Stimulated activated naive CD8-positive, alpha-beta T cell treated with anti-CD3 and anti-CD28 coated beads, Interleukin-15, amount 100 ng/mL, for 72 hours (primary cell): ENCODE measurements around the gene FAM234B.
"Not testable (repeated sequence)": the region's sequence is repeated elsewhere in the genome, so short reads cannot be mapped to it uniquely, and the experiment has no call there.

Experiments
- ATAC-seq: fragments of 150-1000 bp; cut with Tn5 transposase; 2 replicates; pipeline ENCODE4 v1.10.0; 2021; ENCODE audit warnings: mild to moderate bottlenecking, moderate library complexity
- DNase-seq, 2 donors: peaks; one replicate each; pipeline ENCODE4 v3.0.0; 2021 to 2022
- H3K27ac Mint-ChIP-seq, 2 donors: one replicate each; pipeline ENCODE4 v1.8.0; 2022; ENCODE audit warnings: mild to moderate bottlenecking in 2 of 2, mixed read lengths in 2 of 2, moderate library complexity in 2 of 2
- H3K27me3 Mint-ChIP-seq: one replicate; pipeline ENCODE4 v1.8.0; 2022; ENCODE audit warnings: mixed read lengths
- H3K4me1 Mint-ChIP-seq: one replicate; pipeline ENCODE4 v1.8.0; 2022; ENCODE audit warnings: mild to moderate bottlenecking, mixed read lengths
- H3K4me3 Mint-ChIP-seq, 2 donors: one replicate each; pipeline ENCODE4 v1.8.0; 2022; ENCODE audit warnings: mild to moderate bottlenecking in 2 of 2, mixed read lengths in 2 of 2, moderate library complexity in 1 of 2
- H3K9me3 Mint-ChIP-seq, 2 donors: one replicate each; pipeline ENCODE4 v1.8.0; 2022; ENCODE audit warnings: mixed read lengths in 2 of 2

FAM234B gene

DNA sequence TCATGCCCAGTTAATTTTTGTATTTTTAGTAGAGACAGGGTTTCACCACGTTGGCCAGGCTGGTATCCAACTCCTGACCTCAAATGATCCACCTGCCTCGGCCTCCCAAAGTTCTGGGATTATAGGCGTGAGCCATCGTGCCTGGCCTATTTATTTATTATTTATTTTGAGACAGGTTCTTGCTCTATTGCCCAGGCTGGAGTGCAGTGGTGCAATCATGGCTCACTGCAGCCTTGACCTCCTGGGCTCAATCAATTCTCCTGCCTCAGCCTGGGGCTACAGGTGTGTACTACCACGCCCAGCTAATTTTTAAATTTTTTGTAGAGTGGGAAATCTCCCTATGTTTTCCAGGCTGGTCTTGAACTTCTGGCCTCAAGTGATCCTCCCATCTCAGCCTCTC, 8.8 kb upstream of the FAM234B start:
- not testable (repeated sequence) for H3K27ac Mint-ChIP-seq, H3K27me3 Mint-ChIP-seq, H3K4me1 Mint-ChIP-seq, DNase-seq, H3K4me3 Mint-ChIP-seq, H3K9me3 Mint-ChIP-seq, ATAC-seq

DNA sequence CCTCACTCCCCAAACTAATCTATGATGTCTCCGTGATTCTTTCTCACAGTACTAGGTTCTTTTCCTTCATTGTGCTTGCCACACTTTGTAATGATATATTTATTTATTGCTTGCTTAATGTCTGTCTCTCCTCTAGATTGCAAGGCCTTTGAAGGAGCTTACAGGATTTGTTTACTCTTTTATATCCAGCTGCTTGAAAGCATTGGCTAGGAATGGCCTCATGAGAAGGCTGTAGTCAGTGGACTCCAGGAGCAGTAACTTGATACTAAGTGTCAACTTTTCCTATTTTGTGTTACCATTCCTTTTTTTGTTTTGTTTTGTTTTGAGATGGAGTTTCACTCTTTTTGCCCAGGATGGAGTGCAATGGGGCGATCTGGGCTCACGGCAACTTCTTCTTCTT, 7.3 kb upstream of the FAM234B start:
- Mint-ChIP-seq H3K27ac (no peak overlapping the region), H3K4me1 (no peaks in the 10 kb centered on the region), H3K4me3 (no peak overlapping the region), H3K27me3 (peaks cover 15% of the 10 kb centered on the region), H3K9me3 (no peaks in the 10 kb centered on the region)
- ATAC-seq (no peak), DNase-seq (no peak)

GRCh38 chr12:13038491-13039161, 5.6 kb upstream of the FAM234B start:
- Mint-ChIP-seq H3K9me3 (no peaks in the 10 kb centered on the region), H3K27me3 (peaks cover 26% of the 10 kb centered on the region), H3K4me1 (no peaks in the 10 kb centered on the region), H3K27ac (no peak overlapping the region), H3K4me3 (no peak overlapping the region)
- DNase-seq = no peak
- ATAC-seq = no peak

DNA sequence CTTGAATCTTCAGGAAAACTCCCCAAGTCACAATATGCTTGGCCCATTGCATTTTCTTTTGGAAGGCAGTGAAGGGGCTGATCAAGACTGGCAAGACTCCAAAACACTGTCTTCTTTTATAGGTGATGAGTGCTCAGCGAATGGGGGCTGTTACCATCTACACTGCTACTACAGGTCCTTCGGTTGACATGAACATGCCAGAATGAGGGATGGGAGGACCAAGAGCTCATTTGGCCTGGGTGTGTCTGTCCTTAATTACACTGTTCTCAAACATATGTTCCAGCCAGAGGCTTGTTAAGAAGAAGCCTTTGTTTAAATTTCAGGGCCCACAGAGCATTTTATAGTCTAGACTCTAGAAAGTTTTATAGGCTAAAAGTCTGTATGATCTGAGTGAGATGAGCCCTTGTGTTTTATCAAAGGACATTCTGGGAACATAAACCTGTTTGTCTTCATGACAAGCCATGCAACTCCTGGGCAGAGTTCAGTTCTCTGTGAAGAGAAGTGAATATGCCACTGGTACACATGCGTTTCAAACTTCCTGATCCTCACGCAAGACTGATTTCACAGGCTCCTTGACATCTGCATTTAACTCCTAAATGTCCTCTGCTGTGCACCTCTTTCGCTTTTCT, 4.7 kb upstream of the FAM234B start:
- ATAC-seq = no peak

DNA sequence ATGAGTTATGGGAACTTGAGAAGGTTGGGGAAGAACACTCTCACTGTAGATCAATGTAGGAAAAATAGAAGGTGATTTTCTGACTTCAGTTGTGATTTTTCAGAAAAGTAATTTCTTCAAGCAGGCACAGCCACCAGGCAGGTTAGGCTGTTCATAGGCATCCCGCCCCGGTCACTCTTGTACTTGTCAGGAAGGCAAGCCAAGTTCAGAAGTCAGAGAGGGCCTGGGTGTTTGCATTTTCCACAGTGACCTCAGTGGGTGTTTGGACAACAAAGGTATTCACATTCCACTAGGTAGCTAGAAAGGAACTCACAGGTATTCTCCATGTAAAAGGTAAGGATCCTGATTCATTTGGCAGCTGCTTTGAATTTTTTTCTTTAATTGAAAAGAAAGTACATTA, 3.0 kb upstream of the FAM234B start:
- H3K9me3 Mint-ChIP-seq = no peaks in the 10 kb centered on the region
- H3K4me1 Mint-ChIP-seq = peaks cover 17% of the 10 kb centered on the region
- no peak overlapping the region for H3K27ac Mint-ChIP-seq
- H3K4me3 Mint-ChIP-seq = no peak overlapping the region
- ATAC-seq (no peak), DNase-seq (no peak)
- peaks cover 26% of the 10 kb centered on the region for H3K27me3 Mint-ChIP-seq

More for the DNA sequence above, 4.7 kb upstream of the FAM234B start:
- Mint-ChIP-seq H3K4me1 (no peaks in the 10 kb centered on the region), H3K9me3 (no peaks in the 10 kb centered on the region), H3K4me3 (no peak overlapping the region), H3K27me3 (peaks cover 26% of the 10 kb centered on the region), H3K27ac (no peak overlapping the region)
- no peak for DNase-seq

DNA sequence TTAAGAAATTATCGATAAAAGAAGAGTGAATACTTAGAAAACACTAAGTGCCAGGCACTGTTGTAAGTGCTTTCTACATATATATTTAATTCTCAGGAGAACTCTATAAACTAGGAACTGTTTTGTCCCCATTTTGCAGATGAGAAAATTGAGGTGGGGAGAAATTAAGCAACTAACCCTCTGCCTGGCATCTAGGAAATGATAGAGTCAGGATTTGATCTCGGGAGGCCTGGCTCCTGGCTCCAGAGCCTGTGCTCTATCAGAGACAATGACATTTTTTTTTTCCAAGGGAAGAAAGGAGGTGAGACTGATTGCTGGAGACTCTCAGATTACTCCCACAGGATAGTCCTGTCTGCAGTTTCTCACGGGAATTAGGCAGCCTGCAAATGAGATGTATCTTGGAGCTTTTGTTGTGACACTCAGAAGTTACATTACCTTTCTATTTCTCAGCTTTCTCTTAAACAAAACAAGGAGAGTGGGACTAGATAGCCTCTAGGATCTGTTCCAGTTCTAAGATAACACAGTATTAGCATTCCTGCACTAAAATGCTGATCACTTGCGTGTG, 1.4 kb upstream of the FAM234B start:
- Mint-ChIP-seq H3K27ac (no peak overlapping the region), H3K4me1 (peaks cover 25% of the 10 kb centered on the region), H3K27me3 (peaks cover 26% of the 10 kb centered on the region), H3K9me3 (no peaks in the 10 kb centered on the region), H3K4me3 (no peak overlapping the region)
- DNase-seq (no peak), ATAC-seq (no peak)

- peaks cover 23% of the 10 kb centered on the region for H3K27me3 Mint-ChIP-seq
- ATAC-seq (no peak), DNase-seq (no peak)
- H3K27ac Mint-ChIP-seq = peak overlapping the region in 1 of 2 donors; percentile 74
- peaks cover 25% of the 10 kb centered on the region for H3K4me1 Mint-ChIP-seq
- H3K4me3 Mint-ChIP-seq = peak overlapping the region; percentile 91
- H3K9me3 Mint-ChIP-seq = no peaks in the 10 kb centered on the region
Measured at GRCh38 chr12:13044906-13045299, 722 bp downstream of the FAM234B start.

GRCh38 chr12:13045816-13046215, 1.6 kb downstream of the FAM234B start:
- ATAC-seq (no peak), DNase-seq (no peak)
- no peak overlapping the region for H3K4me3 Mint-ChIP-seq
- H3K4me1 Mint-ChIP-seq = peaks cover 25% of the 10 kb centered on the region
- H3K27me3 Mint-ChIP-seq = peaks cover 19% of the 10 kb centered on the region
- H3K9me3 Mint-ChIP-seq = no peaks in the 10 kb centered on the region
- no peak overlapping the region for H3K27ac Mint-ChIP-seq

DNA sequence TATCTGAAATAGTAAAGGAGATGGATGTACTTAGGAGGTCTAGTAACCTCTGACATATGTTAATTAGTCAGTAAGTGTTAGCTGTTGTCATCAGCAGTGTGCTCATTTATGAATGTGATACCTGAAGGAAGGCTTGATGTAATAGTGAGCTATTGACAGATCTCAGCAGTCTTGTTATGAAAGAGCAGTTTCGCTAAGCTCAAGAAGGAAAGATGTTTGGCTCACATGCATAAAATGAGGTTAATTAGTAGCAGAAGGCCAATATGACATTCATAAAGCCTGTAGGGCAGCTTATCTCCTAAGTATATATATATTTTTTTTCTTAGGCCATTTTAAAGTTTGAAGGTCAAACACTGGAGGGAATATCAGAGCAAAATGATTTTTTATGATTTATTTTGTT, 2.8 kb downstream of the FAM234B start:
- peak; percentile 77 for ATAC-seq
- no peak for DNase-seq

DNA sequence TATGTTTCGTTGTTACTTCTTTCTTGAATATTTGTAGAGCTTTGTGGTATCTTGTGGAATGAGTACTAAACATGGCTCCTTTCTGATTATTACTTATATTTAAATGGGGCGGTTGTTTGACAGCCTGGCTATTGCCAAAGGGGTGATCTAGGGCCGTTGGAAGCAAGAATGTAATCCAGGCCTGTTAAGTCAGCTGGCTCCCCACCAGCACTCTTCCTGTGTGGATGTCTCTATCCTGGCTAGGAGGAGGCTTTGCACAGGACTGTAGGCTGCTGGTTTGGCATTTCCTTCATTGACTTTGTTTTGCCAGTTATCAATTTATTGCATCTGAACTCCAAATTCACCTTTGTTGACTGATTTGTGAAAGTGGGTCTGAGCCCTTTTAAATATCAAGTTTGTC, 5.6 kb downstream of the FAM234B start:
- ATAC-seq = no peak

More for the DNA sequence above, 2.8 kb downstream of the FAM234B start:
- H3K4me1 Mint-ChIP-seq = peaks cover 32% of the 10 kb centered on the region
- peak overlapping the region in 1 of 2 donors; percentile 39 for H3K27ac Mint-ChIP-seq
- H3K9me3 Mint-ChIP-seq = no peaks in the 10 kb centered on the region
- H3K4me3 Mint-ChIP-seq = no peak overlapping the region
- H3K27me3 Mint-ChIP-seq = peaks cover 10% of the 10 kb centered on the region

DNA sequence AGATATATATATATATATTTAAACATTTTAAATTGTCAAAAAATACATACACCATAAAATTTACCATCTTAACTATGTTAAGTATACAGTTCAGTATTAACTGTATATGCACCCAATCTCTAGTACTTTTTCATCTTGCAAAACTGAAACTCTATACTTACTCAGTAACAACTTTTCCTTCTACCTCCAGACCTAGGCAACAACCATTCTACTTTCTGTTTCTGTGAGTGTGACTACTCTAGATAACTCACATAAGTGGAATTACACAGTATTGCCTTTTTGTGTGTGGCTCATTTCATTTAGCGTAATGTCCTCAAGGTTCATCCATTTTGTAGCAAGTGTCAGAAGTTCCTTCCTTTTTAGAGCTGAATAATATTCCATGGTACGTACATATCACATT, 8.2 kb downstream of the FAM234B start:
- ATAC-seq (peak; percentile 93), DNase-seq (no peak)
- Mint-ChIP-seq H3K27ac (peak overlapping the region in 1 of 2 donors; percentile 6), H3K4me1 (peaks cover 15% of the 10 kb centered on the region), H3K27me3 (no peaks in the 10 kb centered on the region), H3K9me3 (peaks cover 0 to 9% of the 10 kb centered on the region in 2 donors), H3K4me3 (no peak overlapping the region)

More for the DNA sequence above, 5.6 kb downstream of the FAM234B start:
- no peak for DNase-seq
- peaks cover 38% of the 10 kb centered on the region for H3K4me1 Mint-ChIP-seq
- H3K9me3 Mint-ChIP-seq = peaks cover 0 to 9% of the 10 kb centered on the region in 2 donors
- no peak overlapping the region for H3K27ac Mint-ChIP-seq
- no peak overlapping the region for H3K4me3 Mint-ChIP-seq
- H3K27me3 Mint-ChIP-seq = no peaks in the 10 kb centered on the region

GRCh38 chr12:13053617-13054016, 9.4 kb downstream of the FAM234B start:
- not testable (repeated sequence) for DNase-seq, H3K4me3 Mint-ChIP-seq, H3K9me3 Mint-ChIP-seq, H3K27me3 Mint-ChIP-seq, H3K27ac Mint-ChIP-seq, ATAC-seq
- H3K4me1 Mint-ChIP-seq = peaks cover 15% of the 10 kb centered on the region

- no peak overlapping the region for H3K27ac Mint-ChIP-seq
- no peak overlapping the region for H3K4me3 Mint-ChIP-seq
- no peaks in the 10 kb centered on the region for H3K9me3 Mint-ChIP-seq
- DNase-seq = no peak
- no peaks in the 10 kb centered on the region for H3K4me1 Mint-ChIP-seq
- no peak for ATAC-seq
- H3K27me3 Mint-ChIP-seq = no peaks in the 10 kb centered on the region
Measured at GRCh38 chr12:13060581-13060980, 16.4 kb downstream of the FAM234B start.

GRCh38 chr12:13061377-13061776, 17.2 kb downstream of the FAM234B start:
- Mint-ChIP-seq H3K9me3 (no peaks in the 10 kb centered on the region), H3K27ac (no peak overlapping the region), H3K4me1 (no peaks in the 10 kb centered on the region), H3K4me3 (no peak overlapping the region), H3K27me3 (no peaks in the 10 kb centered on the region)
- DNase-seq (no peak), ATAC-seq (no peak)

DNA sequence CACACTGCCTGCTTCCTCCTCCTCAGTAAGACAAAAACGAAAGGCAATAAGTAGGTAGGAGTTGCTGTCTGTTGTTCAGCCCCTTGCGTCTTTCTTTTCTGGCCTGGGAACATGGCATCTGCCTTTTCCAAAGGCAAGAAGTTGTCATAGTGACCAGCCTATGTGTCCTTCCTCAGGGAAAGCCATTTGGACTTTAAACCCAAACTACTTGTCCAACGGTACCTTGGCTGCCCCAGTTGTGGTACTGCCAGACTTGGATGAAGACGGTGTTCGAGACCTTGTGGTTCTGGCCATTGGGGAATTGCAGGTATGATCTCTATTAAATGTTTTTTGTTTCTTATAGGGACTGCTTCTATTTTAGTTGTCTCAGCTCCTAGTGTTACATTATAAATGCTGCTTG, 18.5 kb downstream of the FAM234B start:
- DNase-seq (no peak), ATAC-seq (no peak)
- no peak overlapping the region for H3K27ac Mint-ChIP-seq
- H3K27me3 Mint-ChIP-seq = no peaks in the 10 kb centered on the region
- H3K4me1 Mint-ChIP-seq = no peaks in the 10 kb centered on the region
- no peaks in the 10 kb centered on the region for H3K9me3 Mint-ChIP-seq
- H3K4me3 Mint-ChIP-seq = no peak overlapping the region

- H3K27me3 Mint-ChIP-seq = no peaks in the 10 kb centered on the region
Measured at GRCh38 chr12:13066014-13066413, 21.8 kb downstream of the FAM234B start.

More at GRCh38 chr12:13066014-13066413, 21.8 kb downstream of the FAM234B start:
- no peak overlapping the region for H3K4me3 Mint-ChIP-seq
- H3K27ac Mint-ChIP-seq = no peak overlapping the region
- no peak for ATAC-seq
- no peak for DNase-seq
- no peaks in the 10 kb centered on the region for H3K4me1 Mint-ChIP-seq
- no peaks in the 10 kb centered on the region for H3K9me3 Mint-ChIP-seq
